ENCODE results near the gene TMEM212.
"Not testable (repeated sequence)": the region's sequence is repeated elsewhere in the genome, so short reads cannot be mapped to it uniquely, and the experiment has no call there.

TMEM212 gene

GRCh38 chr3:171835116-171835515 lies 8.0 kb upstream of the TMEM212 start:
- DNase-seq, result no peak

- DNase-seq, result no peak
Observed at GRCh38 chr3:171835613-171836012, 7.5 kb upstream of the TMEM212 start.

DNA sequence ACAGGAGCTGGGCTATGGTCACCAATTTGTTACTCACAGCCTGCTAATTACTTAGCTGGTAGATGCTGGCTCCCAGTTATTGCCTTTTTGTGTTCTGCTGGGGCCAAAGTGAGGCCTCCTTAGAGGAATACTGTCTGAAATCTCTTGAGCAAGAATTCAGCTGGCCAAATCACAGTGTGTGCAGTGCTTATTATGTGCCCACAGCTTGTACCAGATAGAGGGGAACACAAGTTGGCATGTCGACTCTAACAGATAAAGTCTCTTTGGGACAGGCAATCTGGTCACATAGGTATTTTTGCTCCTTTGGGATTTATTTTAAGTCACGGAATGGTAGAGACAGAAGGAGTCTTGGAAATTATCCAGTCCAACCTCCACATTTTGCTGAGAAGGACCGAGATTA lies 6.3 kb upstream of the TMEM212 start:
- DNase-seq, result no peak

DNA sequence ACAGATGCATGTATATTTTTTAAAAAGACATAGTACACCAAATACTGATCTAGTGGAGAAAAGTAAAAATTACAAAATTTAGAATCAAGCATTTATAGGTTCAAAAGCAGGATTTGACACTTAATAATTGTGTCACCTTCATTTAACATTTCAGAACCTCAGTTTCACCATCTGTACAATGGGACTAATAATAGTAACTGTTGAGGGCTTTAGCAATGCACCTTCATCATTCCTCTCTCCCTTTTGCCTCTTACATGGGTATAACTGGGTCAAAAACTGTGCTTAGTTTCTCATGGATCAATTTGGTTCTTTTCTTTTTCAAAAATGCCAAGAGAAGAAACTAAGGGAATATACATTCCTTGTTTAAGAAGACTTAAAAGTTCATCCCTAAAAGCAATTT lies 5.5 kb upstream of the TMEM212 start:
- no peak for DNase-seq

- no peak for DNase-seq
Observed at GRCh38 chr3:171838218-171838720, 4.9 kb upstream of the TMEM212 start.

GRCh38 chr3:171839270-171839669 lies 3.9 kb upstream of the TMEM212 start:
- DNase-seq, result no peak

DNA sequence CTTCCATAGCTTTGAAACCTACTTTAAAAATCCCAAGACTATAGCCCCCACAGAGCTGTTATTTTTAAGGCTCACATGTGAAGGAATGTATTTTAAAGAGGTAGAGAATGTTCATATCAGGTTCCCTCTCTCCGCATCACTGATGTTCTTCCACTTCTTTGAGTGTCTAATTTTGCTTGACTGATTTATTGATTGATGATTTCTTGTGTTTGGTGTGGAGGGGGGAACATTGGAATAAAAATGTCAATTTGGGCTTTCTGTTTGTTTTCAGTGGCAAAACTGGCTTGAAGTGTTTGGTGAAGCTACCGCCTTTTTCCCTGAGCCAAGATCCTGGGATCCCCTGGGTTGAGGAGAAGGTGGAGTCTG lies 2.7 kb upstream of the TMEM212 start:
- DNase-seq, result no peak

DNA sequence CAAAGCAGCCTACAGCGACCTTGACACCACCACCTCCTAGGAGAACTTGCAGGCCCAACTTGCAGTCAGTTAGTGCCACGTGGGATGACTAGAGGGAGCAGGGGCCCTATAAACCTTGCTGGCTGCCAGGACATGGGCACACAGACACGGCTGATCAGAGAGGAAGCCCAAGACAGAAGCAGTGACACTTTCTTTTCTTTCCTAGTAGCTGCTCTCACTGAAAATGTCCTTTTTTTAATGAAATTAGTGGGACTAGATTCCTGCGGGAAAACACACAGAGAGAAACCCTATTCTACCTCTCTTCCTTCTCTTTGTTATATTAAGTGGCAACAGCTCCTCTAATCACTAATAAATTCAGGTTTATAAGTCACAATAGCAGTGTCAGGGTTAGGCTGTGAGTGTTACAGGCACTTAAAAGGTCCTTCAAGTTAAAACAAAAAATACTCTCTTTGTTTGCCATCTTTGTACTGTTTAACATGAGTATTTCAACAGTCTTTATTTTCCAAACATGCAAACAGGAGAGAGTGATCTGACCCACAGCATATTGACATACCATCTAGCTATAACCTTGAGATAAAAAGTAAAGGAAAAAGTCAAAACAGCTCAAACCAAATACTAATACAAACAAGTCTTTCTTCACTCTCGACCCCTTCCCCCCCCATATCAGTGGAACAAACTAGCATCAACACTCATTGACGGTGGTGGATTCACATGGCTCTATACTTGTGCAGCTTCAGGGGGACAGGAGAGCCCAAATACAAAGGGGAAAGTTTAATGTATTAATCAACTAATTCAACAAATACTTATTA lies 2.1 kb upstream of the TMEM212 start:
- DNase-seq, result no peak

- DNase-seq, result no peak
Observed at GRCh38 chr3:171841620-171842000, 1.5 kb upstream of the TMEM212 start.

DNA sequence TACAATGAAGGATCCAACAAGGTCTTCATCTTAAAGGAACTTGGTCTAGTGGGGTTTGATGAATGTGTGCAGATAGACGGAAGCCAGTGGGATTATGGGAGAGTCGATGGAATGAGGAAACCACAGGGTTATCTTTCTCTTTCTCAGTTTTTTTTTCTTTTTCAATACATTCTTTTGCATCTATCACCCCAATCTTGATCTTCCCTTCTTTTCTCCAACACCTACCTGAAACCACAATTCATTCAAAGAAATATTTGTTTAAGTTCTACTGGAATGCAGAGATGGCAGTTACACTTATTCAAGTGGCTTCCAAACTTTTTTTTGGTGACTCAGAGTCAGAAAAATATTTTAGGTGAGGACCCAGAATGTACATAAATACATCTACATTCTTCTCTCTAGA lies 1.7 kb downstream of the TMEM212 start:
- DNase-seq, result no peak

DNA sequence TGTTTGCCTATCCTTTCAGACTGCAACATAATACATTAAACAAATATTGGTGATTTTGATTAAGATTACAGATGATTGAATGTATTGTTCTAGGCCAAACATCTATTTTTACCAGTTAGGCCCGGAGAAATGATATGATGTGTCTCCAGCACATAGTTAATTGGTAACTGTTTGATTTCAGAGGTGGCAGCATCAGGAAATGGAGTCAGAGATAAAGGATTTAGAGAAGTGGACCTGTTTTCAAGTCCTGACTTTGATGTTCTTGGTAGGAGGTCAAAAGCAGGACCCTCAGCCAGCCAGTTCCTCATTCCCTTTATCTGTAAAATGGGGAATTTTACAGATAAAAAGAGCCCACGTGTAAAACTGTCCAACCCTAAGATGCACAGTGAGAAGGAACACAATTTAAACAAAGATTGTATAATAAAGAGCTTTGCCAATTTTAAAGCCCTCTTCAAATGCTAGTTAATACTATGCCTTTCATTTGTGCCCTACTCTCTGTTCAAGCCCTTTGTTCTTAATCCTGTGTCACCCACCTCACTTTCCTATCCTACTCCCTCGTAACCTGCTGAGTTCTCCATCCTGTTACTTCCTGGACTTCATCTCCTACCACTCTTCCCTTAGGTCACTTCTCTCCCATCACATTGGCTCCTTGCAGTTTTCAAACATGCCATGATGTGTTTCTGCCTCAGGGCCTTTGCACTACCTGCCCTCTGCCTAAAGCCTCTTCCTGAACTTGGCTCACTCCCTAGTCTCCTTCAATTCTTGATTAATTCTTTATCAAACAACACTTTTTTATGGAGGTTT lies 2.5 kb downstream of the TMEM212 start:
- no peak for DNase-seq

DNA sequence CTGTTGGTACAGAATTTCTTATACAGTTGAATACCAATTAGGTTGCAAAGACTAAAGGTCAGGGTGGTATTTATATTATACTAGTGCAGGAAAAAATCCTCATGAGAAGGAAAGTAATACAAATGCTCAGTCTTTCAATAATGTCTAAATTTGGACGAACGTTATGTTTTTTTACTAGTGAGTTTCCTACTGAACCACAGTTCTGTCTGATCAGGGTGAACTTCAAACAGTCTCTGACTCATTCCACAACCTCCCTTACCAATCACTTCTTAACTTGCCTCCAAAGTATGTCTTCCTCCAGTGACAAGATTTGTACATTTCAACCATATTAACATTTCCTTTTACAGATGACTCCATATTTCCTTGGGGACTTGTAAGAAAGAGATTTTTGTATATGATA lies 3.4 kb downstream of the TMEM212 start:
- DNase-seq, result no peak

GRCh38 chr3:171847133-171847532 lies 4.0 kb downstream of the TMEM212 start:
- DNase-seq, result no peak

GRCh38 chr3:171847595-171848259 lies 4.6 kb downstream of the TMEM212 start:
- DNase-seq, result no peak

DNA sequence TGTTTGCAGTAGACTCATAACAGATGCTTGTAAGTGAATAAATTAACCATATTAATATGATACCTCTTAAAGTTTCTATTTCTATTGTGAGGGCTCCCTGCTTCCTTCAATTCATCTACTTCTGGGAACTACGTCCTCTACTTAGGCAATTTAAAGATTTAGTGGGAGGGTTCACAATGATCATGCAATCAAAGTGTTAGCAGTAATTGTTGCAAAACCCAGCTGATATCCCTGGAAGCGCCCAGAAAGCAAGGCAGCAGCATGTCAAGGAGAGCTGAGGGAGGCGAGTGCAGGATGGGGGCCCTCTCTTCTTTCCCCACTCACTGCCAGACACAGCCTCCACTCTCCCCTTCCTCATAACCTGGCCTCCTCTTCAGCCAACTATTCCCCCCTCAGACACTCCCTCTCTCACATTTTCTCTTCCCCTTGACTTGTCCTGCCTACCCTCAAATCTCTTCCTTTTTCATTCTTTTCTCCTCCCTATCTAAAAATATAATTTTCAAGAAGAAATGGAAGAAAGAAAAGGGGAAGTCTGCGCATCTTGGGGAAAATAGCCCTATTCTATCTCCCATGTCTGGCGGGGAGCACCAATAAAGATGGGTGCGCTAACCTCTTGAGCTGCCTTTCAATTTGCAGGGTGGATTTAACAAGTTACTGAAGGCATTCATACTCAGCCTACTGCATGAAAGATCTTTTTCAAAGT lies 6.6 kb downstream of the TMEM212 start:
- no peak for DNase-seq

DNA sequence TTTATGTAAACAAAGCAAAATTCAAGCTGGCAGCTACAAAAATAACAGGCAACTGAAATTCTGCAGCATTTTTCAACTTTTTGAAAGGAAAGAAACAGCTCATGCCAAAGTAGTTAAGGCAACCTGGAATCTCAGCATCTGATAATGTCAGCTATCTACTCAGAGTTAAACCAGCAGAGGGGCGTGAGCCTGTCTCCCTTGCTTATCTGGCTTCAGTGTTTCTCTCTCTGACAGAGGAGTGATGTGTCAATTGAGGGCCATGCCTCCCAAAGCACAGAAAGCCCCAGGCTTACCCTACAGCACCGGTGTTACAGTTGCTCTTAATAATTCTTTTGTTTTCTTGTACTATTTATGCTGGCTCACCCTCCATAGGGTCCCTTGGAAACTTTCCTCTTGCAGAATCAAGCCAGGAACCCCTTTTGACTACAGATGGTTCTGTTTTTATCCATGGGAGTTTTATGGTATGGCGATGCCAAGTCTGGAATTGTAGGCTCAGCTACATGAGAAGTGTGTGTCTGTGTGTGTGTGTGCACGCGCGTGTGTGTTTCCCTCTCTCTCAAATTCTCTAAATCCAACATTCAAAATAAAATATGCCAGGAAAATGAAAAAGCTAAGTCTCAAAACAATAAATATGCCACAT lies 7.3 kb downstream of the TMEM212 start:
- DNase-seq, result no peak

DNA sequence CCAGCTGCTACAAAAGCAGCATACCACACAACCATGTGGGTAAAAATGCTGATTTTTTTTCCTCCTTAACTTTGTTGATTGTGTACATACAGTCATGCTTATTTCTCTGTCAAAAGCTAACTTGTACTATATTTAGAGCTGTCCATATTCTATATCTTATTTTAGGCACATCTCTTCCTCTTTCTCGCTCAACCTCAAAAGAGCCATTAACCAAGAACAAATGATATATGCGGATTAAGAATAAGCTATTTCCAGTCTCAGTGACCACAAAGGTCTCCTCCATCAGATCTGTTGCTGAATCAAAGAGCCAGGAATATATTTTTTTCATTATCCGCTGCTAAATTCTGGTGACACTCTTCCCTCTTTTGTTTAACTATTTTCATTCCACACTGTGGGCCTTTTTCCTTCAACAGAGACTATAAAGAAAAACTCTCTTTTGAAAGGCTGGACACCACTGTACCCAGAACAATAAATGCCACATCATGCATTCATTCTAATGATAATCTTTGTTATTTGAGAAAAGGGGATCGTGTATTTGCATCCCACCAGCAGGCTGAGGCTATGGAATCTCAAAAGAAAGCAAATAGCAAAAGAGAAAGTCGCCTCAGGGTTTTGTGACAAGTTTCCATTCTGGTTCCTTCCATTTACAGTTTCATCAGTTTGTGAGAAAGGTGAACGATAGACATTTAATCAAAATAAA lies 8.0 kb downstream of the TMEM212 start:
- DNase-seq, result no peak

GRCh38 chr3:171851660-171852058 lies 8.5 kb downstream of the TMEM212 start:
- no peak for DNase-seq

GRCh38 chr3:171854649-171855305 lies 11.6 kb downstream of the TMEM212 start:
- DNase-seq, result no peak

DNA sequence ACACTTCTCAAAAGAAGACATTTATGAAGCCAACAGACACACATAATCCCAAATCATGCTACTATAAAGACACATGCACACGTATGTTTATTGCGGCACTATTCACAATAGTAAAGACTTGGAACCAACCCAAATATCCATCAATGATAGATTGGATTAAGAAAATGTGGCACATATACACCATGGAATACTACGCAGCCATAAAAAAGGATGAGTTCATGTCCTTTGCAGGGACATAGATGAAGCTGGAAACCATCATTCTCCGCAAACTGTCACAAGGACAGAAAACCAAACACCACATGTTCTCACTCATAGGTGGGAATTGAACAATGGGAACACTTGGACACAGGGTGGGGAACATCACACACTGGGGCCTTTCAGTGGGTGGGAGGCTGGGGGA lies 15.6 kb downstream of the TMEM212 start:
- not testable (repeated sequence) for DNase-seq

- DNase-seq, result no peak
Observed at GRCh38 chr3:171860830-171861535, 17.8 kb downstream of the TMEM212 start.
